Kidney tubule cell (primary cell): ENCODE measurements around the gene CCDC154.

Source experiments
- DNase-seq: peaks from one replicate; pipeline ENCODE4 v3.0.0-alpha.2; 2018; ENCODE audit warnings: low spot score

CCDC154 gene

GRCh38 chr16:1422076-1422475 lies 22.3 kb downstream of the CCDC154 start:
- no peak for DNase-seq

GRCh38 chr16:1420111-1420539 lies 24.2 kb downstream of the CCDC154 start:
- DNase-seq, result no peak

- peak; percentile 52 for DNase-seq
These were observed 27.8 kb downstream of the CCDC154 start for GRCh38 chr16:1416521-1416941.

- DNase-seq, result peak; percentile 53
These were observed 29.7 kb downstream of the CCDC154 start, which contains the start of gene UNKL for GRCh38 chr16:1414532-1415260. TSS of gene UNKL (minus strand) at chr16:1414704. CDS start at chr16:1414691, 13 bp downstream.

DNA sequence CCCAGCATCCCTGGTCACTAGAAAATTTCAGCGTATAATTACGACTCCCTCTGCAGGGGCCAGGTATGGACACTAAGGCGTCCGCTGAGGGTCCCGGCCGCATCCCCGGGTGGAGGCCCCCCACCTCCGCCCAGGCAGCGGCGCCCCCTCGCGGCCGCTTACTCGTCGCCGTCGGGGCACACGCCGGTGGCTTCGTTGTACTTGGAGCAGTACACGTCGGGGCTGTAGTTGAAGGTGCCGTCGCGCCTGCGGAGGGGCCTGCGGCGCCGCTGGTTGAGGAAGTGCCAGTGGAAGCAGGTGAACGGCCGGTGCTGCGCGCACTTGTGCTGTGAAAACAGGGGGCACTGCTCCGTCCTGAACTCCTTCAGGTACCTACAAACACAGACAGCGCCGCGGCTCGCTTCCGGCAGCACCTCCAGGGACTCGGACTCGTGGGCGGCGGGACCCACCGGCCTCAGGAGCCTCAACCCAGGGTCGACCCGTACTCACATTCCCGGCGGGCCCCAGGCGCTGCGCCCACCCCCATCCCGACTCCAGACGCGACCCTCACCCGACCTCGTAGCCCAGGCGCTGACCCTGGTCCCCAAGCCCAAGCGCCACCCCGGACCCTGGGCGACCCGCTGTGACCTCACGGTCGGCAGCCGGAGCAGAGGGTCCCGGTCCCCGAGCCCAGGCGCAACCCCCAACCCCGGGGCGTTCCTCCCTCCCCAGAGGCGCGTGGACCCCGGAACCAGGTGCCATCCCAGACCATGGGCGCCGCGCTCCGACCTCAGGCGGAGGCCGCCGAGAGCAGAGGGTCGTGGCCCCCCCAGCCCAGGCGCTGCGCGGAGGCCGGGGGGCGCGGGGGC lies 30.4 kb downstream of the CCDC154 start:
- DNase-seq, result peak; percentile 56

GRCh38 chr16:1412847-1413246 lies 31.5 kb downstream of the CCDC154 start:
- no peak for DNase-seq

- DNase-seq, result peak; percentile 80
These were observed 36.1 kb downstream of the CCDC154 start for GRCh38 chr16:1408171-1408837.

GRCh38 chr16:1407753-1408152 lies 36.6 kb downstream of the CCDC154 start:
- no peak for DNase-seq

GRCh38 chr16:1403733-1404132 lies 40.6 kb downstream of the CCDC154 start:
- no peak for DNase-seq

GRCh38 chr16:1403036-1403435 lies 41.3 kb downstream of the CCDC154 start:
- DNase-seq, result no peak

GRCh38 chr16:1401758-1402154 lies 42.6 kb downstream of the CCDC154 start:
- no peak for DNase-seq

DNA sequence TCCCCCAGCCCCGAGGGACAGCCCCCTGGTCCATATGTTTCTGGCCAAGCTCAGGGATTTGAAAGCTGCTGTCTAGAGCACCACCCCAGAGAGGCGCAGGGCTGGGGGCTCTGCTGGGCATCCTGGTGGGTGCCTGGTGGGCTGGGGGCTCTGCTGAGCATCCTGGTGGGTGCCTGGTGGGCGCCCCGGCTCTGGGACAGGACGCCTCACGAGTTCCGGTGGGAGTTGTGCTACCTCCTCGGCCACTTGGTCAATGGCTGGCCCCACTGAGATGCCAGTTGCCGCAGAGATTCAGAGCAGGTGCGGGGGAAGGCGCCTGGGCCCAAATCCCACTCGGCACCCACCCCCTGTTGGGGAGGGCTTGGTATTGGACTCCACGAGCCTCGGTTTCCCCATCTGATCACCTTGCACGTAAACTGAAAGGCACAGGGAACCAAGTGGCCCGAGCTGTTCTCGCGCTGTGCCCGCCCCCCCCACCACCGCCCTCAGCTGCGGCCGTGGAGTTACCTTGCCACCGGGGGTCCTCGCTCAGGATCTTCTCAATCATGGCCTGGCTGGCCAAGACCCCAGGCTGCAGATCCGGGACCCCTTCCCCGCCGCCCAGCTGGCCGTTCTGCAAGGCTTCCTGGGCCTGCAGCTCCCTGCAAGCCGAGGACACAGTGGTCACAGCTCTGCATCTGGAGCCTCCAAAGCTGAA lies 43.1 kb downstream of the CCDC154 start:
- DNase-seq, result no peak

DNA sequence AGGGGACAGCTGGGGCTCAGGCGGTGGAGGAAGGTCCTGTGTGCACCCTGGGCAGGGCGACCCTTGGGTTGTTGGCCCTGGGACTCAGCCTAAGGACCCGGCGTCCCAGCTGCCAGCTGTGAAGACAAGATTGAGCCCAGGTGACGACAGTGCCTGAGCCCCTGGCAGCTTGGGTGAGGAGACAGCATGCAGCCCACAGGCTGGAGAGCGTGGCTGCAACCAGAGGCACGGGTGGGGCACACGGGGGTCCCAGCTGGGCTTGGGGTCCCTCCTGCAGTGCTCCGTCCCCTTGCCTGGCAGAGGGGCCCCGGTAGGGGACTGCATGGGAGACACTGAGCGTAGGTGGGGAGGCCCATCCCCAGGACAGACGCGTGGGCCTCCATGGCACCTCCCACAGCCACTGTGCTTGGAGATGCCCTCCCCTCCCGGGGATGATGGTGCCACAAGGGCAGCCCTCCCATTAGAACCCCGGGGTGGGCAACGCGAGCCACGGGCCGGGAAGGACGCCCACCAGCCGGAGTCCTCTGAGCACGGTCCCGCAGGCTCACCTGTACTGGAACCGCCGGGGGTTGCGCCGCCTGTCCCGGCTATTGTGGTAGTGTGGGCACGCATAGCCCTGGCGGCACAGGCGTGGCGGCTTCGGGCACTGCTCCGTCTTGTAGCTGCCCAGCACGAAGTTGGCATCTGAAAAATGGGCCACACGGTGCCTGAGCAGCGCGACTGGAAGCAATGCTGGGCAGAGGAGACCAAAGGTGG lies 45.4 kb downstream of the CCDC154 start:
- no peak for DNase-seq

DNA sequence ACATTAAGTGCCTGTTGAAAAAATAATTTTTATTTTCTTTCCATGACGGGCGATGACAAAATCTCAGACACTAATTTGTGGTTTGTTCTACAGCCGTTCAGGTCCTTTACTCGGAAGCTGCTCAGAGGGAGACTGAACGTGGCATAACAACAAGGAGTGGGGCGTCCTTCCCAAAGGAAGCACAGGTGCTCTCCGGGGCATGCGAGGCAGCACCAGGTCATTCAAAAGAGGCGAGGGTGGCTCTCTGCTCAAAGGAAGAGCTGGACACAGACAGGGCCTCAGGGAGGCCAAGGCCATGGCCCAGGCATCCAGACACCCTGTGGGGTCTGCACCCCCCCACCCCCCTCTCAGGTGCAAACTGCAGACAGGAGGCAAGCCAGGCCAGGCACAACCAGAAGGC lies 46.0 kb downstream of the CCDC154 start:
- no peak for DNase-seq

GRCh38 chr16:1397779-1398178 lies 46.6 kb downstream of the CCDC154 start:
- DNase-seq, result no peak

GRCh38 chr16:1395444-1396031 lies 48.8 kb downstream of the CCDC154 start:
- no peak for DNase-seq

- no peak for DNase-seq
These were observed 49.9 kb downstream of the CCDC154 start for GRCh38 chr16:1394367-1394951.

- no peak for DNase-seq
These were observed 50.7 kb downstream of the CCDC154 start for GRCh38 chr16:1393613-1394176.

DNA sequence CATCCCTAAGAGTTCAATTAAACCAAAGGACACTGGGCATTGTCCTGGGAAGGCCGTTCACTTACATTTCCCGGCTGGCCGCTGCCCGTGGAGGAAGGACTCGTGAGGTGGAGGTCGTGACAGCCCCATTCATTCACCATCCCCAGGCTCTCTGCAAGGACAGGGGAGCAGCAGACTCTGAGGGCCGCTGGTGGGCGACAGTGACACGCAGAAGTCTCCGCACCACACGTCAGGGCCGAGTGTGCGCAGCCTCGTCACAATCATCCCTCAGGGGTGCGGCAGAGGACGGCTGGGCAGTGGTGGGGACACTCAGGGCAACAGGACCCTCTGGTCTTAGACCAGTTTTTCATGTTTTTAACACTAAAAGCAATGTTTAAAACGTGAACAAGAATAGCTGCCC lies 51.5 kb downstream of the CCDC154 start:
- no peak for DNase-seq

DNA sequence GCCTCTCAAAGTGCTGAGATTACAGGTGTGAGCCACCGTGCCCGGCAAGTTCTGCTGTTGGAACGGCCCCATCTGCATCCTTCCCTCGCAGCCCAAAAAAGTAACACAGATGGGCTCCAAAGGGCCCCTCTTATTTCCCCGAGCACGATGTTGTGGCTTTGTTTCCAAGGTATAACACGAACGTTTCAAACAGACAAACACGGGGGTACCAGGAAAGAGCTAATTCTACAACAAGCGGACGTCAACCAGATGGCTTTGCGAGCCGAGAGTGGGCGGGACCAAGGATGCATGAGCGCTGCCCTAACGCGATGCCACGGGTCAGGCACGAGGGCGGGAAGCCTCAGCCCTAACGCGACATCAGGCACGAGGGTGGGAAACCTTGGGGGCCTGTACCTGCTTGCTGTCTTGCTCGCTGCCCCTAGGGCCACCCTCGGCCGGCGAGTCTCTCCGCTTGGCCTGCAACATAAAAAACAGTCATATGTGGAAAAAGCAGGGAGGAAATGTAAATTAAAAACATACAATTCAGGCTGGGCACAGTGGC lies 54.0 kb downstream of the CCDC154 start:
- no peak for DNase-seq
